OCI-M1 (cell line): ENCODE measurements around the gene CCDC40.
A peak's percentile ranks its signal among the peaks of the same experiment; 100 is the strongest.

ENCODE experiments used
- DNase-seq: peaks from one replicate; lab custom pipeline; 2025; lab: John Stamatoyannopoulos, UW

CCDC40 gene

GRCh38 chr17:80114758-80115157 lies 78.3 kb downstream of the CCDC40 start:
- no peak for DNase-seq

GRCh38 chr17:80115159-80115558 lies 78.7 kb downstream of the CCDC40 start:
- no peak for DNase-seq

- no peak for DNase-seq
Observed at GRCh38 chr17:80116276-80116920, 80.0 kb downstream of the CCDC40 start.

GRCh38 chr17:80116921-80117380 lies 80.5 kb downstream of the CCDC40 start:
- DNase-seq, result no peak

- DNase-seq, result no peak
Observed at GRCh38 chr17:80117491-80118401, 81.3 kb downstream of the CCDC40 start.

GRCh38 chr17:80118601-80119270 lies 82.3 kb downstream of the CCDC40 start:
- DNase-seq, result no peak

GRCh38 chr17:80119271-80119791 lies 82.9 kb downstream of the CCDC40 start:
- no peak for DNase-seq

GRCh38 chr17:80119839-80120238 lies 83.4 kb downstream of the CCDC40 start:
- DNase-seq, result no peak

- DNase-seq, result no peak
Observed at GRCh38 chr17:80122026-80122575, 85.7 kb downstream of the CCDC40 start.

- DNase-seq, result no peak
Observed at GRCh38 chr17:80122926-80123505, 86.6 kb downstream of the CCDC40 start.

- no peak for DNase-seq
Observed at GRCh38 chr17:80123791-80124190, 87.3 kb downstream of the CCDC40 start.

GRCh38 chr17:80124351-80124981 lies 88.0 kb downstream of the CCDC40 start:
- DNase-seq, result peak; percentile 38

- DNase-seq, result no peak
Observed at GRCh38 chr17:80125656-80126448, 89.4 kb downstream of the CCDC40 start.

- no peak for DNase-seq
Observed at GRCh38 chr17:80126449-80126715, 89.9 kb downstream of the CCDC40 start.

GRCh38 chr17:80129006-80129565 lies 92.6 kb downstream of the CCDC40 start:
- DNase-seq, result no peak

GRCh38 chr17:80130992-80131391 lies 94.5 kb downstream of the CCDC40 start:
- DNase-seq, result no peak

- DNase-seq, result no peak
Observed at GRCh38 chr17:80132906-80133625, 96.6 kb downstream of the CCDC40 start.

- no peak for DNase-seq
Observed at GRCh38 chr17:80133626-80133970, 97.2 kb downstream of the CCDC40 start.

GRCh38 chr17:80137131-80137530 lies 100.7 kb downstream of the CCDC40 start:
- DNase-seq, result no peak
